B cell (primary cell): ENCODE measurements around the gene BMP8A. TPM values are rescaled to one million over a fixed set of nuclear protein-coding genes. Genes with fewer than 3 reads are reported as not detected.

Experiments
- ATAC-seq: fragments of 200-7000 bp; cut with Tn5 transposase; one replicate; pipeline ENCODE4 v1.10.0; 2021; ENCODE audit warnings: low read depth, mild to moderate bottlenecking, moderate number of reproducible peaks, moderate library complexity
- CTCF ChIA-PET: fragments of 350-600 bp; sonication (Branson Sonifier 250); formaldehyde crosslinking; loops from one replicate; lab custom pipeline; 2021; ENCODE audit warnings: antibody characterized with exemption, inconsistent platforms; lab: Charles Lee
- POLR2A ChIA-PET: fragments of 350-600 bp; sonication (Branson Sonifier 250); formaldehyde crosslinking; loops from one replicate; lab custom pipeline; 2021; ENCODE audit warnings: antibody characterized with exemption; lab: Charles Lee
- DNase-seq: peaks from one replicate; pipeline ENCODE4 v3.0.0; 2013
- H2AFZ ChIP-seq: 2 replicates; pipeline ENCODE4 v1.6.1; 2012; ENCODE audit warnings: mild to moderate bottlenecking, low read depth, low read length; ENCODE audit not compliant: insufficient read depth, poor library complexity, severe bottlenecking
- H3K27ac ChIP-seq, 2 donors: 1 replicate in 1 of 2; 2 replicates in 1 of 2; pipeline ENCODE4 v1.5.1; 2012 to 2013; ENCODE audit warnings: low read length in 2 of 2, mild to moderate bottlenecking in 2 of 2, moderate library complexity in 1 of 2
- H3K27me3 ChIP-seq, 4 experiments: fragments of 200-600 bp in 1 of 4; sonication (generic) in 1 of 4; replicated peaks in 1 of 4; 1 replicate in 2 of 4; 2 replicates in 2 of 4; pipeline versions ENCODE4 v1.6.1 to v1.7.0; 2013 to 2016; ENCODE audit warnings: low read length in 3 of 4, mild to moderate bottlenecking in 2 of 4, mixed read lengths in 1 of 4, moderate library complexity in 1 of 4; ENCODE audit not compliant: insufficient read depth in 4 of 4, control insufficient read depth in 3 of 4; ENCODE audit errors: control extremely low read depth in 1 of 4
- H3K36me3 ChIP-seq, 2 experiments: replicated peaks in 1 of 2; 1 replicate in 1 of 2; 2 replicates in 1 of 2; pipeline versions ENCODE4 v1.6.1 to v1.7.1; 2013; ENCODE audit warnings: low read length in 1 of 2; ENCODE audit not compliant: insufficient read depth in 2 of 2, control insufficient read depth in 1 of 2; ENCODE audit errors: control extremely low read depth in 1 of 2, extremely low read depth in 1 of 2
- H3K4me1 ChIP-seq, 2 donors: fragments of 200-600 bp in 1 of 2; sonication (generic) in 1 of 2; 1 replicate in 1 of 2; 2 replicates in 1 of 2; pipeline versions ENCODE4 v1.5.1 to v1.6.1; 2013 to 2017; ENCODE audit warnings: low read length in 2 of 2; ENCODE audit not compliant: control insufficient read depth in 2 of 2, insufficient read depth in 2 of 2
- H3K4me2 ChIP-seq: replicated peaks from 2 replicates; pipeline ENCODE3; 2012; ENCODE audit warnings: mild to moderate bottlenecking, low read depth, low read length; ENCODE audit not compliant: poor library complexity, severe bottlenecking
- H3K4me3 ChIP-seq, 5 experiments: fragments of 200-600 bp in 1 of 5; sonication (generic) in 1 of 5; 1 replicate in 3 of 5; 2 replicates in 2 of 5; pipeline versions ENCODE4 v1.5.1 to v1.7.0; 2011 to 2016; ENCODE audit warnings: low read length in 4 of 5, mild to moderate bottlenecking in 4 of 5, low read depth in 2 of 5, control low read depth in 1 of 5, moderate library complexity in 1 of 5; ENCODE audit not compliant: insufficient read depth in 1 of 5; ENCODE audit errors: control extremely low read depth in 1 of 5, extremely low read depth in 1 of 5
- H3K79me2 ChIP-seq: fragments of 200-600 bp; sonication (generic); one replicate; pipeline ENCODE4 v1.6.0; 2016; ENCODE audit warnings: low read length; ENCODE audit not compliant: control insufficient read depth, insufficient read depth
- H3K9ac ChIP-seq: fragments of 200-600 bp; sonication (generic); 2 replicates; pipeline ENCODE4 v1.6.1; 2017; ENCODE audit warnings: mild to moderate bottlenecking, low read length, moderate library complexity
- H3K9me3 ChIP-seq, 3 donors: one replicate each; pipeline versions ENCODE4 v1.6.1 to v1.7.1; 2013; ENCODE audit warnings: low read length in 2 of 3; ENCODE audit not compliant: control insufficient read depth in 2 of 3, insufficient read depth in 1 of 3; ENCODE audit errors: control extremely low read depth in 1 of 3
- H4K20me1 ChIP-seq: 2 replicates; pipeline ENCODE4 v1.6.0; 2012; ENCODE audit warnings: mild to moderate bottlenecking, low read length; ENCODE audit not compliant: insufficient read depth, control insufficient read depth, poor library complexity, severe bottlenecking
- H3K27ac Mint-ChIP-seq: one replicate; pipeline ENCODE4 v1.8.0; 2021; ENCODE audit warnings: mixed read lengths
- H3K27me3 Mint-ChIP-seq: one replicate; pipeline ENCODE4 v1.8.0; 2021; ENCODE audit warnings: mixed read lengths
- H3K4me1 Mint-ChIP-seq: one replicate; pipeline ENCODE4 v1.8.0; 2021; ENCODE audit warnings: mixed read lengths
- H3K4me3 Mint-ChIP-seq: one replicate; pipeline ENCODE4 v1.8.0; 2021; ENCODE audit warnings: mixed read lengths
- H3K9me3 Mint-ChIP-seq: one replicate; pipeline ENCODE4 v1.8.0; 2022; ENCODE audit warnings: mixed read lengths; ENCODE audit not compliant: insufficient read depth
- CTCF ChIP-seq: fragments of 200-600 bp; IDR thresholded peaks from one replicate; pipeline ENCODE4 v1.8.0; 2022; ENCODE audit warnings: antibody characterized with exemption, mild to moderate bottlenecking
- EZH2 ChIP-seq: IDR thresholded peaks from 2 replicates; pipeline ENCODE4 v1.6.1; 2012; ENCODE audit warnings: borderline replicate concordance, low read depth, mild to moderate bottlenecking, moderate library complexity, low read length; ENCODE audit not compliant: insufficient read depth, poor library complexity, severe bottlenecking
- WGBS: methylation state at CpG from one replicate; pipeline ENCODE4 v1.1.5; 2013; ENCODE audit warnings: missing lambda C conversion rate; ENCODE audit not compliant: insufficient coverage; 5-methylcytosine and 5-hydroxymethylcytosine counted together
- intact Hi-C: fragments of 100-400 bp; cut with micrococcal nuclease; formaldehyde crosslinking; loops from one replicate; pipeline ENCODE4 v1.10.0; 2022
- polyA plus RNA-seq: library from polyadenylated mRNA; depleted of rRNA; stranded (reverse); fragments of >200 nt; gene quantifications from 2 replicates; pipeline ENCODE4 v1.2.3, GENCODE V29; 2012
- total RNA-seq, 2 donors: library from RNA; stranded (reverse); fragments of 120-200 nt in 1 of 2; gene quantifications; 1 replicate in 1 of 2; 2 replicates in 1 of 2; pipeline versions ENCODE4 v1.2.3 to v1.2.4, GENCODE V29; 2013 to 2022

BMP8A gene
- total and polyA plus RNA-seq, 2 donors (not counting 1 experiment from before 2014, with no cell fraction given), result 0.25 to 1.1 TPM

- no peaks in the 10 kb centered on the region for H3K27me3 ChIP-seq
- Mint-ChIP-seq H3K4me1 (peaks cover 24% of the 10 kb centered on the region), H3K27me3 (no peaks in the 10 kb centered on the region), H3K4me3 (no peak overlapping the region), H3K9me3 (no peaks in the 10 kb centered on the region), H3K27ac (no peak overlapping the region)
- intact Hi-C loops, result no loop called here
- TF ChIP-seq CTCF (no peak), EZH2 (no peak)
- H4K20me1 ChIP-seq, result no peaks in the 10 kb centered on the region
- peaks cover 20 to 27% of the 10 kb centered on the region in 2 donors for H3K4me1 ChIP-seq
- no peak for ATAC-seq
- H3K9ac ChIP-seq, result no peak overlapping the region
- H3K9me3 ChIP-seq, result peaks cover 0 to 18% (median 9%) of the 10 kb centered on the region in 3 donors
- no peak overlapping the region for H3K4me3 ChIP-seq
- DNase-seq, result no peak
- no peak overlapping the region for H3K4me2 ChIP-seq
- ChIA-PET POLR2A (no interaction called here), CTCF (interaction anchor here (1.4 kb wide), 1 partner anchor 10 kb away, joined by 6 read pairs; no protein-coding TSS in a partner anchor)
- peaks cover 0 to 21% of the 10 kb centered on the region in 2 experiments for H3K36me3 ChIP-seq
- H3K79me2 ChIP-seq, result no peaks in the 10 kb centered on the region
- no CpG with 5 or more reads among the region's 5 CpGs for WGBS
- no peak overlapping the region for H2AFZ ChIP-seq
- H3K27ac ChIP-seq, result no peak overlapping the region
Observed at GRCh38 chr1:39542924-39543323, 51.5 kb downstream of the BMP8A start.

- ChIA-PET CTCF (interaction anchor here (0.6 to 0.7 kb wide), 2 partner anchors 81 to 208 kb away, joined by 3 to 4 read pairs; no protein-coding TSS in a partner anchor), POLR2A (no interaction called here)
- Mint-ChIP-seq H3K9me3 (no peaks in the 10 kb centered on the region), H3K27ac (no peak overlapping the region), H3K27me3 (no peaks in the 10 kb centered on the region), H3K4me3 (no peak overlapping the region), H3K4me1 (peaks cover 18% of the 10 kb centered on the region)
- H3K9ac ChIP-seq, result no peak overlapping the region
- H3K27me3 ChIP-seq, result no peaks in the 10 kb centered on the region
- DNase-seq (no peak), ATAC-seq (no peak)
- H2AFZ ChIP-seq, result no peak overlapping the region
- peaks cover 0 to 18% (median 9%) of the 10 kb centered on the region in 3 donors for H3K9me3 ChIP-seq
- no peaks in the 10 kb centered on the region for H4K20me1 ChIP-seq
- no peaks in the 10 kb centered on the region for H3K79me2 ChIP-seq
- H3K4me1 ChIP-seq, result peaks cover 17 to 22% of the 10 kb centered on the region in 2 donors
- H3K4me2 ChIP-seq, result no peak overlapping the region
- H3K4me3 ChIP-seq, result no peak overlapping the region
- peaks cover 0 to 21% of the 10 kb centered on the region in 2 experiments for H3K36me3 ChIP-seq
- WGBS, result 64% methylated on average over 2 of the region's 4 CpGs
- TF ChIP-seq CTCF (no peak), EZH2 (no peak)
- intact Hi-C loops, result no loop called here
- no peak overlapping the region for H3K27ac ChIP-seq
Observed at GRCh38 chr1:39544327-39544726, 52.9 kb downstream of the BMP8A start.
